CD14-positive monocyte (primary cell): ENCODE data around the gene CARD8. TPM values are rescaled to one million over a fixed set of nuclear protein-coding genes. Genes with fewer than 3 reads are reported as not detected.
"Not testable (repeated sequence)": the region's sequence is repeated elsewhere in the genome, so short reads cannot be mapped to it uniquely, and the experiment has no call there.

Experiments
- DNase-seq, 3 donors: peaks; one replicate each; pipeline ENCODE4 v3.0.0-alpha.2; 2011 to 2022
- H2AFZ ChIP-seq: 2 replicates; pipeline ENCODE4 v1.6.0; 2012; ENCODE audit warnings: mild to moderate bottlenecking, low read depth, low read length, inconsistent platforms; ENCODE audit not compliant: insufficient read depth, poor library complexity, severe bottlenecking
- H3K27ac ChIP-seq, 2 donors: 1 replicate in 1 of 2; 2 replicates in 1 of 2; pipeline ENCODE4 v1.5.1; 2012 to 2013; ENCODE audit warnings: low read length in 2 of 2, control low read depth in 1 of 2, inconsistent platforms in 1 of 2, low read depth in 1 of 2, mild to moderate bottlenecking in 1 of 2
- H3K27me3 ChIP-seq, 2 donors: one replicate each; pipeline versions ENCODE4 v1.6.0 to v1.6.1; 2011 to 2013; ENCODE audit warnings: low read length in 2 of 2; ENCODE audit not compliant: control insufficient read depth in 2 of 2, insufficient read depth in 2 of 2
- H3K36me3 ChIP-seq, 2 donors: replicated peaks in 1 of 2; 1 replicate in 1 of 2; 2 replicates in 1 of 2; pipeline versions ENCODE4 v1.5.1 to v1.6.1; 2012 to 2013; ENCODE audit warnings: low read length in 2 of 2, control low read depth in 1 of 2, inconsistent platforms in 1 of 2, mild to moderate bottlenecking in 1 of 2; ENCODE audit not compliant: insufficient read depth in 2 of 2, control insufficient read depth in 1 of 2
- H3K4me1 ChIP-seq, 2 donors: 1 replicate in 1 of 2; 2 replicates in 1 of 2; pipeline versions ENCODE4 v1.5.1 to v1.6.1; 2012 to 2013; ENCODE audit warnings: low read length in 2 of 2, control low read depth in 1 of 2, inconsistent platforms in 1 of 2, mild to moderate bottlenecking in 1 of 2, moderate library complexity in 1 of 2; ENCODE audit not compliant: insufficient read depth in 2 of 2, control insufficient read depth in 1 of 2
- H3K4me2 ChIP-seq: replicated peaks from 2 replicates; pipeline ENCODE3; 2012; ENCODE audit warnings: low read length, moderate library complexity, mild to moderate bottlenecking; ENCODE audit not compliant: poor library complexity, severe bottlenecking; ENCODE audit errors: extremely low read depth
- H3K4me3 ChIP-seq, 3 experiments: fragments of 200-600 bp in 1 of 3; sonication (generic) in 1 of 3; replicated peaks in 1 of 3; 1 replicate in 2 of 3; 2 replicates in 1 of 3; pipeline ENCODE4 v1.5.1; 2011 to 2013; ENCODE audit warnings: low read length in 3 of 3, mild to moderate bottlenecking in 3 of 3, control low read depth in 2 of 3, low read depth in 2 of 3, inconsistent platforms in 1 of 3, moderate library complexity in 1 of 3
- H3K79me2 ChIP-seq: 2 replicates; pipeline ENCODE4 v1.6.0; 2012; ENCODE audit warnings: mild to moderate bottlenecking, control low read depth, inconsistent platforms, low read length, moderate library complexity; ENCODE audit not compliant: insufficient read depth
- H3K9ac ChIP-seq: 2 replicates; pipeline ENCODE4 v1.6.0; 2017; ENCODE audit warnings: low read length, mild to moderate bottlenecking; ENCODE audit not compliant: insufficient read depth, poor library complexity, severe bottlenecking
- H3K9me3 ChIP-seq, 2 donors: replicated peaks in 1 of 2; 1 replicate in 1 of 2; 2 replicates in 1 of 2; pipeline versions ENCODE4 v1.5.1 to v1.6.1; 2012 to 2013; ENCODE audit warnings: low read length in 2 of 2, control low read depth in 1 of 2; ENCODE audit not compliant: control insufficient read depth in 1 of 2, insufficient read depth in 1 of 2
- H4K20me1 ChIP-seq: 2 replicates; pipeline ENCODE4 v1.6.0; 2012; ENCODE audit warnings: mild to moderate bottlenecking, low read length, control low read depth, moderate library complexity; ENCODE audit not compliant: insufficient read depth
- H3K27ac Mint-ChIP-seq, 7 donors: one replicate each; pipeline ENCODE4 v1.8.0; 2020; ENCODE audit warnings: mild to moderate bottlenecking in 7 of 7, mixed read lengths in 7 of 7, moderate library complexity in 6 of 7, inconsistent platforms in 2 of 7
- H3K27me3 Mint-ChIP-seq, 3 donors: one replicate each; pipeline ENCODE4 v1.8.0; 2021 to 2022; ENCODE audit warnings: low read depth in 3 of 3, mild to moderate bottlenecking in 3 of 3, mixed read lengths in 3 of 3, moderate library complexity in 3 of 3, inconsistent platforms in 1 of 3
- H3K36me3 Mint-ChIP-seq, 2 donors: one replicate each; pipeline ENCODE4 v1.8.0; 2020; ENCODE audit warnings: mixed read lengths in 2 of 2, inconsistent platforms in 1 of 2, mild to moderate bottlenecking in 1 of 2
- H3K4me1 Mint-ChIP-seq: one replicate; pipeline ENCODE4 v1.8.0; 2020; ENCODE audit warnings: mild to moderate bottlenecking, mixed read lengths
- H3K4me3 Mint-ChIP-seq, 2 donors: one replicate each; pipeline ENCODE4 v1.8.0; 2020; ENCODE audit warnings: mild to moderate bottlenecking in 2 of 2, mixed read lengths in 2 of 2, moderate library complexity in 1 of 2
- H3K9me3 Mint-ChIP-seq, 7 donors: one replicate each; pipeline ENCODE4 v1.8.0; 2020 to 2022; ENCODE audit warnings: mixed read lengths in 7 of 7, mild to moderate bottlenecking in 6 of 7, moderate library complexity in 6 of 7, inconsistent platforms in 2 of 7
- CTCF ChIP-seq: fragments of 200-600 bp; IDR thresholded peaks from one replicate; pipeline ENCODE4 v1.8.0; 2022; ENCODE audit warnings: antibody characterized with exemption, mild to moderate bottlenecking
- WGBS: methylation state at CpG from one replicate; pipeline ENCODE4 v1.1.5; 2013; ENCODE audit warnings: missing lambda C conversion rate; ENCODE audit not compliant: insufficient coverage; 5-methylcytosine and 5-hydroxymethylcytosine counted together
- intact Hi-C, 2 donors: fragments of 100-400 bp; cut with micrococcal nuclease; formaldehyde crosslinking; loops; one replicate each; pipeline versions ENCODE4 v1.15.0 to v1.15.1; 2023
- polyA plus RNA-seq, 3 donors: library from polyadenylated mRNA; depleted of rRNA in 1 of 3; unstranded in 2 of 3; stranded (reverse) in 1 of 3; fragments of 300-500 nt in 2 of 3; fragments of >200 nt in 1 of 3; fragmentation: Illumina TruSeq in 2 of 3; gene quantifications; 1 replicate in 2 of 3; 2 replicates in 1 of 3; pipeline ENCODE4 v1.2.3, GENCODE V29; 2012 to 2021

The CARD8 gene
- polyA plus RNA-seq, 3 donors: 76.4 to 122 (median 90.9) TPM

- WGBS: under 1% methylated on average over 31 of the region's 40 CpGs
Observed at GRCh38 chr19:48271531-48272151, 15.9 kb upstream of the CARD8 start.

GRCh38 chr19:48269617-48270026, 13.9 kb upstream of the CARD8 start:
- intact Hi-C loops: loop anchor here in 1 of 2 donors (5.0 kb wide), 1 partner anchor 63 kb away; no protein-coding TSS in a partner anchor
- H3K27ac Mint-ChIP-seq, DNase-seq, H3K9me3 ChIP-seq, H2AFZ ChIP-seq, H4K20me1 ChIP-seq, H3K4me2 ChIP-seq, H3K4me3 Mint-ChIP-seq, H3K36me3 ChIP-seq, H3K36me3 Mint-ChIP-seq, H3K9ac ChIP-seq, H3K4me3 ChIP-seq, H3K27ac ChIP-seq, H3K79me2 ChIP-seq, H3K27me3 ChIP-seq: not testable (repeated sequence)
- Mint-ChIP-seq H3K27me3 (peaks cover 5 to 14% (median 6%) of the 10 kb centered on the region in 3 donors), H3K4me1 (peaks cover 21% of the 10 kb centered on the region), H3K9me3 (peaks cover 1 to 13% (median 5%) of the 10 kb centered on the region in 7 donors)
- WGBS: 14% methylated on average over 3 of the region's 6 CpGs
- peaks cover 14 to 17% of the 10 kb centered on the region in 2 donors for H3K4me1 ChIP-seq

More at GRCh38 chr19:48271531-48272151, 15.9 kb upstream of the CARD8 start:
- TF ChIP-seq CTCF: no peak
- peak; percentile 20 to 41 (median 35) for DNase-seq
- H3K4me1 Mint-ChIP-seq: peaks cover 23% of the 10 kb centered on the region
- peak overlapping the region; percentile 97 for H3K4me2 ChIP-seq
- H3K9ac ChIP-seq: peak overlapping the region; percentile 18
- H3K79me2 ChIP-seq: no peaks in the 10 kb centered on the region
- H3K36me3 Mint-ChIP-seq: no peaks in the 10 kb centered on the region
- H3K36me3 ChIP-seq: no peaks in the 10 kb centered on the region
- H3K4me3 ChIP-seq: peak overlapping the region; percentile 49 to 81 (median 53)
- intact Hi-C loops: no loop called here
- H3K9me3 Mint-ChIP-seq: peaks cover 1 to 11% (median 5%) of the 10 kb centered on the region in 7 donors
- H3K27ac ChIP-seq: no peak overlapping the region
- no peaks in the 10 kb centered on the region for H4K20me1 ChIP-seq
- H3K27me3 Mint-ChIP-seq: peaks cover 4 to 10% (median 4%) of the 10 kb centered on the region in 3 donors
- H2AFZ ChIP-seq: peak overlapping the region; percentile 77
- H3K4me3 Mint-ChIP-seq: peak overlapping the region; percentile 92 to 98
- H3K27me3 ChIP-seq: no peaks in the 10 kb centered on the region
- peak overlapping the region in 1 of 7 donors; percentile 63 for H3K27ac Mint-ChIP-seq
- peaks cover 14 to 17% of the 10 kb centered on the region in 2 donors for H3K4me1 ChIP-seq
- peaks cover 0 to 5% of the 10 kb centered on the region in 2 donors for H3K9me3 ChIP-seq

- H2AFZ ChIP-seq, H4K20me1 ChIP-seq, H3K27me3 ChIP-seq, DNase-seq, H3K9me3 ChIP-seq, H3K4me1 Mint-ChIP-seq, H3K9ac ChIP-seq, H3K4me3 Mint-ChIP-seq, H3K27me3 Mint-ChIP-seq, H3K4me3 ChIP-seq, H3K79me2 ChIP-seq, H3K4me1 ChIP-seq, H3K36me3 ChIP-seq, H3K36me3 Mint-ChIP-seq, H3K27ac Mint-ChIP-seq, H3K4me2 ChIP-seq, H3K27ac ChIP-seq: not testable (repeated sequence)
- H3K9me3 Mint-ChIP-seq: peaks cover 1 to 13% (median 5%) of the 10 kb centered on the region in 7 donors
- intact Hi-C loops: loop anchor here in 1 of 2 donors (5.0 kb wide), 1 partner anchor 67 kb away; no protein-coding TSS in a partner anchor
- whole genome bisulfite sequencing: 20% methylated on average over 6 of the region's 8 CpGs
Observed at GRCh38 chr19:48265326-48265725, 9.6 kb upstream of the CARD8 start.

- peak overlapping the region; percentile 92 for H3K9ac ChIP-seq
- H3K4me1 ChIP-seq: peaks cover 30 to 34% of the 10 kb centered on the region in 2 donors
- H4K20me1 ChIP-seq, H3K9me3 Mint-ChIP-seq, H3K36me3 ChIP-seq, H3K27me3 Mint-ChIP-seq, DNase-seq, H3K27me3 ChIP-seq, H3K9me3 ChIP-seq, H3K36me3 Mint-ChIP-seq: not testable (repeated sequence)
- H3K4me3 Mint-ChIP-seq: peak overlapping the region; percentile 91 to 96
- no CpG with 5 or more reads among the region's 8 CpGs for WGBS
- H3K79me2 ChIP-seq: peaks cover 35% of the 10 kb centered on the region
- H2AFZ ChIP-seq: peak overlapping the region; percentile 74
- H3K4me1 Mint-ChIP-seq: peaks cover 28% of the 10 kb centered on the region
- intact Hi-C loops: loop anchor here in 1 of 2 donors (5.0 kb wide), 1 partner anchor 58 kb away; no protein-coding TSS in a partner anchor
- peak overlapping the region in 5 of 7 donors; percentile 92 to 99 (median 98) for H3K27ac Mint-ChIP-seq
- peak overlapping the region; percentile 75 to 98 (median 86) for H3K4me3 ChIP-seq
- H3K4me2 ChIP-seq: peak overlapping the region; percentile 53
- peak overlapping the region; percentile 81 to 97 for H3K27ac ChIP-seq
Observed at GRCh38 chr19:48260359-48260714, 4.6 kb upstream of the CARD8 start.
